Measurements from ENCODE around the gene RNF220.

DNA sequence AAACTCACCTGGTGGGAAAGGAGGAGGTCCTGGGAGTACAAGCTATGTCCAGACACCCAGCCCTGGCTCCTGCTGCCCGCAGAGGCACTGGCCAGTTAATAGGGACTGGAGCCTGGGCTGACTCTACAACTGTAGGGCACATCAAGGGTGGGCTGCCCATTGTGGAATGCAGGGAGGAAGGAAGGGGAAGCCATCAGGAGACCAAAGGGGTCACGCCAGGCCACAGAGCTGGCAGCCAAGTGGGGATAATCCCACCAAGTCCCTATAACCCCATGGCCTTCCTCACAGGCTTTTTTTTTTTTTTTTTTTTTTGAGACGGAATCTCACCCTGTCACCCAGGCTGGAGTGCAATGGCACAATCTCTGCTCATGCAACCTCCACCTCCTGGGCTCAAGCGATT, 254.5 kb downstream of the RNF220 start:
- TF ChIP-seq, protein P1, sequence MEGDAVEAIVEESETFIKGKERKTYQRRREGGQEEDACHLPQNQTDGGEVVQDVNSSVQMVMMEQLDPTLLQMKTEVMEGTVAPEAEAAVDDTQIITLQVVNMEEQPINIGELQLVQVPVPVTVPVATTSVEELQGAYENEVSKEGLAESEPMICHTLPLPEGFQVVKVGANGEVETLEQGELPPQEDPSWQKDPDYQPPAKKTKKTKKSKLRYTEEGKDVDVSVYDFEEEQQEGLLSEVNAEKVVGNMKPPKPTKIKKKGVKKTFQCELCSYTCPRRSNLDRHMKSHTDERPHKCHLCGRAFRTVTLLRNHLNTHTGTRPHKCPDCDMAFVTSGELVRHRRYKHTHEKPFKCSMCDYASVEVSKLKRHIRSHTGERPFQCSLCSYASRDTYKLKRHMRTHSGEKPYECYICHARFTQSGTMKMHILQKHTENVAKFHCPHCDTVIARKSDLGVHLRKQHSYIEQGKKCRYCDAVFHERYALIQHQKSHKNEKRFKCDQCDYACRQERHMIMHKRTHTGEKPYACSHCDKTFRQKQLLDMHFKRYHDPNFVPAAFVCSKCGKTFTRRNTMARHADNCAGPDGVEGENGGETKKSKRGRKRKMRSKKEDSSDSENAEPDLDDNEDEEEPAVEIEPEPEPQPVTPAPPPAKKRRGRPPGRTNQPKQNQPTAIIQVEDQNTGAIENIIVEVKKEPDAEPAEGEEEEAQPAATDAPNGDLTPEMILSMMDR (conservative IDR thresholded peaks at IDR 0.05; ENCODE audit: low read depth, low read length): no peak
- no peak for TF ChIP-seq EZH2phosphoT487 (IDR thresholded peaks at IDR 0.05; ENCODE audit: borderline replicate concordance, low read length)
